Osteoblast (primary cell): ENCODE results near the gene HSD17B1. TPM values are rescaled to one million over a fixed set of nuclear protein-coding genes. Genes with fewer than 3 reads are reported as not detected.
"Not testable (repeated sequence)": the region's sequence is repeated elsewhere in the genome, so short reads cannot be mapped to it uniquely, and the experiment has no call there.

ENCODE experiments used
- DNase-seq: peaks from one replicate; pipeline ENCODE4 v3.0.0; 2011; ENCODE audit warnings: low spot score, mixed read lengths; ENCODE audit not compliant: insufficient read length; ENCODE audit errors: missing footprints
- H2AFZ ChIP-seq: 2 replicates; pipeline ENCODE4 v1.6.0; 2011; ENCODE audit warnings: mild to moderate bottlenecking, low read length
- H3K27ac ChIP-seq: 2 replicates; pipeline ENCODE4 v1.5.1; 2011; ENCODE audit warnings: mild to moderate bottlenecking, low read depth, low read length, moderate library complexity
- H3K27me3 ChIP-seq: 2 replicates; pipeline ENCODE4 v1.6.0; 2012; ENCODE audit warnings: mild to moderate bottlenecking, control low read depth, inconsistent platforms, low read length, moderate library complexity; ENCODE audit not compliant: insufficient read depth
- H3K36me3 ChIP-seq: 2 replicates; pipeline ENCODE4 v1.5.1; 2011; ENCODE audit warnings: mild to moderate bottlenecking, low read length, control low read depth, moderate library complexity; ENCODE audit not compliant: insufficient read depth
- H3K4me1 ChIP-seq: 2 replicates; pipeline ENCODE4 v1.5.1; 2011; ENCODE audit warnings: mild to moderate bottlenecking, low read length, control low read depth, moderate library complexity; ENCODE audit not compliant: insufficient read depth
- H3K4me2 ChIP-seq: 2 replicates; pipeline ENCODE4 v1.6.0; 2011; ENCODE audit warnings: mild to moderate bottlenecking, low read length; ENCODE audit not compliant: insufficient read depth
- H3K4me3 ChIP-seq: fragments of 200-600 bp; sonication (generic); 3 replicates; pipeline ENCODE4 v1.5.1; 2012; ENCODE audit warnings: mild to moderate bottlenecking, low read length, inconsistent platforms; ENCODE audit not compliant: insufficient read depth
- H3K79me2 ChIP-seq: 2 replicates; pipeline ENCODE4 v1.6.0; 2012; ENCODE audit warnings: mild to moderate bottlenecking, low read length, control low read depth, inconsistent platforms; ENCODE audit not compliant: insufficient read depth
- H3K9me3 ChIP-seq: 2 replicates; pipeline ENCODE4 v1.5.1; 2011; ENCODE audit warnings: low read depth, low read length, control low read depth
- H4K20me1 ChIP-seq: 2 replicates; pipeline ENCODE4 v1.6.0; 2012; ENCODE audit warnings: mild to moderate bottlenecking, low read length, control low read depth; ENCODE audit not compliant: insufficient read depth
- total RNA-seq: library from RNA; depleted of rRNA; stranded (reverse); fragments of >200 nt; gene quantifications from 2 replicates; pipeline ENCODE4 v1.2.3, GENCODE V29; 2012
- TF ChIP-seq, protein P1 (sequence below): IDR thresholded peaks from 2 replicates; pipeline ENCODE4 v1.5.1; 2011; ENCODE audit warnings: mild to moderate bottlenecking, low read depth, low read length, moderate library complexity; ENCODE audit errors: extremely low read depth

HSD17B1 gene
- total RNA-seq, 1 donor, result 1.1 TPM

- Histone ChIP-seq H3K4me1 (peaks cover 13% of the 10 kb centered on the region), H3K36me3 (peaks cover 26% of the 10 kb centered on the region), H3K27ac (peak overlapping the region; percentile 77), H3K4me3 (peak overlapping the region; percentile 88), H2AFZ (no peak overlapping the region), H4K20me1 (peaks cover 10% of the 10 kb centered on the region), H3K79me2 (peaks cover 25% of the 10 kb centered on the region), H3K4me2 (peak overlapping the region; percentile 99), H3K9me3 (no peaks in the 10 kb centered on the region), H3K27me3 (no peaks in the 10 kb centered on the region)
- peak; percentile 62 for DNase-seq
- TF ChIP-seq, protein P1, sequence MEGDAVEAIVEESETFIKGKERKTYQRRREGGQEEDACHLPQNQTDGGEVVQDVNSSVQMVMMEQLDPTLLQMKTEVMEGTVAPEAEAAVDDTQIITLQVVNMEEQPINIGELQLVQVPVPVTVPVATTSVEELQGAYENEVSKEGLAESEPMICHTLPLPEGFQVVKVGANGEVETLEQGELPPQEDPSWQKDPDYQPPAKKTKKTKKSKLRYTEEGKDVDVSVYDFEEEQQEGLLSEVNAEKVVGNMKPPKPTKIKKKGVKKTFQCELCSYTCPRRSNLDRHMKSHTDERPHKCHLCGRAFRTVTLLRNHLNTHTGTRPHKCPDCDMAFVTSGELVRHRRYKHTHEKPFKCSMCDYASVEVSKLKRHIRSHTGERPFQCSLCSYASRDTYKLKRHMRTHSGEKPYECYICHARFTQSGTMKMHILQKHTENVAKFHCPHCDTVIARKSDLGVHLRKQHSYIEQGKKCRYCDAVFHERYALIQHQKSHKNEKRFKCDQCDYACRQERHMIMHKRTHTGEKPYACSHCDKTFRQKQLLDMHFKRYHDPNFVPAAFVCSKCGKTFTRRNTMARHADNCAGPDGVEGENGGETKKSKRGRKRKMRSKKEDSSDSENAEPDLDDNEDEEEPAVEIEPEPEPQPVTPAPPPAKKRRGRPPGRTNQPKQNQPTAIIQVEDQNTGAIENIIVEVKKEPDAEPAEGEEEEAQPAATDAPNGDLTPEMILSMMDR, result no peak
These were observed 15.4 kb upstream of the HSD17B1 start for GRCh38 chr17:42537156-42537805.

DNA sequence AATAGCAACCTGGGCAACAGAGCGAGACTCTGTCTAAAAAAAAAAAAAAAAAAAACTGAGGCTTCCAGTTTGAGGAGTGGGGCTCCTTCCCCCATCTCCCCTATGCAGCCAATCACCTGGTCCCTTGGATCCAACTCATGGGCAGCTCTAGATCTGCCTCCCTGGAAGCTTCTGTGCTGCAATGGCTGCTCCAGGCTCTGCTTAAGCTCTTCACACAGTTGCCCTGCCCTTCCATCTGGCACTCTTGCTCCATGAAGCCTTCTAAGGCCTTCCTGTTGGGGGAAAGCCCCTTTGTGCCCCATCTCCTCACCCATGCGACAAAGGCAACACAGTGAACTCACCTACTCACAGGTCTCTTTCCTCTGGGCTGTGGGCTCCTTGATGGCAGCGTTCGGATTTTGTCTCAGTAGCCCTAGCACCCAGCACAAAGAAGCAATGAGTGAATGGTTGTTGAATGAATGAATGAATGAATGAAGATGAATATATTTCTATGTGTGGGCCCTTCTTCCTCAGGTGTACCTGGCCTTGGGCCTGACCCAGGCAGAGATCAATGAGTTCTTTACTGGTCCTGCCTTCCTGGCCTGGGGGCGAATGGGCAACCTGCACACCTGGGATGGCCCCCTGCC lies 14.8 kb upstream of the HSD17B1 start:
- H3K27me3 ChIP-seq, result no peaks in the 10 kb centered on the region
- peaks cover 25% of the 10 kb centered on the region for H3K79me2 ChIP-seq
- H2AFZ ChIP-seq, result no peak overlapping the region
- peak; percentile 79 for DNase-seq
- H3K4me1 ChIP-seq, result peaks cover 13% of the 10 kb centered on the region
- H3K36me3 ChIP-seq, result peaks cover 30% of the 10 kb centered on the region
- no peak overlapping the region for H3K4me3 ChIP-seq
- TF ChIP-seq, protein P1, result no peak
- H3K27ac ChIP-seq, result no peak overlapping the region
- H3K4me2 ChIP-seq, result no peak overlapping the region
- no peaks in the 10 kb centered on the region for H3K9me3 ChIP-seq
- peaks cover 10% of the 10 kb centered on the region for H4K20me1 ChIP-seq

DNA sequence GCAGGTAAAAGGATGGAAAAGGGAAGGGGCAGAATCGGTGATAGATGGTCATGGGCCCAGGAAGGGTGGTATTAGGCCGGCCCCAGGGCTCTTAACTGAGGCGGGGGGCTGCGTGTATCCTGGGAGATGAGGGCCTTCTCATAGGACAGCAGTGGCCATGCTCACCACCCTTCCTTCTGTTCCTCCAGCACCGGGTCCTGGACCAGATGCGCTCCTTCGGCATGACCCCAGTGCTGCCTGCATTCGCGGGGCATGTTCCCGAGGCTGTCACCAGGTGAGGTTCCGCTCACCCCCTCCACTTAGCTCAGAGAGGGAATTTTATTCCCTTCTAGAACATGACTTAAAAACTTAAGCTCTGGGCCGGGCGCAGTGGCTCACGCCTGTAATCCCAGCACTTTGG lies 14.2 kb upstream of the HSD17B1 start:
- no peak overlapping the region for H3K4me3 ChIP-seq
- DNase-seq, result peak; percentile 71
- no peak overlapping the region for H2AFZ ChIP-seq
- TF ChIP-seq, protein P1, result no peak
- H3K9me3 ChIP-seq, result no peaks in the 10 kb centered on the region
- no peak overlapping the region for H3K27ac ChIP-seq
- H4K20me1 ChIP-seq, result peaks cover 10% of the 10 kb centered on the region
- no peaks in the 10 kb centered on the region for H3K27me3 ChIP-seq
- H3K4me1 ChIP-seq, result peaks cover 13% of the 10 kb centered on the region
- H3K4me2 ChIP-seq, result no peak overlapping the region
- peaks cover 36% of the 10 kb centered on the region for H3K36me3 ChIP-seq
- peaks cover 25% of the 10 kb centered on the region for H3K79me2 ChIP-seq

DNA sequence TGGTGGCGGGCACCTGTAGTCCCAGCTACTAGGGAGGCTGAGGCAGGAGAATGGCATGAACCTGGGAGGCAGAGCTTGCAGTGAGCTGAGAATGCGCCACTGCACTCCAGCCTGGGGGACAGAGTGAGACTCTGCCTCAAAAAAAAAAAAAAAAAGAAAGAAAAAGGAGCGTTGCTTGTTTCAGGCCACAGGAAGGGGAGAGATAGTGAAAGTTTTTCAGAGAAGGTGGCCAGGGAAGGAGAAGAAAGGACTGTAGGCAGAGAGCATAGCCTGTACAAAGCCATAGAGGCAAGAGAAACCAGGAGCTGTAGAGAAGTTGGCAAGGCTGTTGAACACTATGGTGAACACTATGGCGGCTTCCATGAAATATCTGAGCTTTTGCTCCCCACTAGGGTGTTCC lies 12.2 kb upstream of the HSD17B1 start:
- H3K36me3 ChIP-seq, result peaks cover 45% of the 10 kb centered on the region
- not testable (repeated sequence) for H2AFZ ChIP-seq

More for the DNA sequence above, 12.2 kb upstream of the HSD17B1 start:
- peak; percentile 25 for DNase-seq
- not testable (repeated sequence) for H3K4me3 ChIP-seq, H4K20me1 ChIP-seq, H3K9me3 ChIP-seq, H3K27me3 ChIP-seq, H3K4me2 ChIP-seq, H3K27ac ChIP-seq
- Histone ChIP-seq H3K4me1 (peaks cover 11% of the 10 kb centered on the region), H3K79me2 (peaks cover 25% of the 10 kb centered on the region)
